OCI-LY7 (cell line): Measurements from ENCODE around the gene NR2F6. TPM values are rescaled to one million over a fixed set of nuclear protein-coding genes. Genes with fewer than 3 reads are reported as not detected.

Experiments
- BruUV-seq: library from RNA; stranded (reverse); fragments of 400-500 nt; replicated peaks from 2 replicates; lab custom pipeline; 2021; lab: Mats Ljungman, UMichigan
- CTCF ChIA-PET: fragments of 300-600 bp; sonication (Branson Sonifier 250); formaldehyde crosslinking; loops from one replicate; lab custom pipeline; 2022; ENCODE audit warnings: antibody characterized with exemption; ENCODE audit not compliant: unreplicated experiment; lab: Charles Lee
- POLR2A ChIA-PET: fragments of 300-600 bp; sonication (Branson Sonifier 250); formaldehyde crosslinking; loops from one replicate; lab custom pipeline; 2022; ENCODE audit warnings: antibody characterized with exemption; lab: Charles Lee
- DNase-seq: peaks from one replicate; pipeline ENCODE4 v3.0.0-alpha.2; 2015; ENCODE audit warnings: low spot score
- H2AFZ ChIP-seq: fragments of 200-600 bp; sonication (generic), shearing (Covaris generic); 2 replicates; pipeline ENCODE4 v1.6.1; 2014; ENCODE audit warnings: mild to moderate bottlenecking, antibody characterized with exemption, low read length, moderate library complexity
- H3K27ac ChIP-seq: fragments of 200-600 bp; sonication (generic); 2 replicates; pipeline ENCODE4 v1.5.1; 2014; ENCODE audit warnings: mixed run types, low read depth, mild to moderate bottlenecking, moderate library complexity, low read length, inconsistent platforms; ENCODE audit not compliant: poor library complexity, severe bottlenecking
- H3K36me3 ChIP-seq: fragments of 200-600 bp; sonication (generic); 2 replicates; pipeline ENCODE4 v1.6.1; 2014; ENCODE audit warnings: mild to moderate bottlenecking, antibody characterized with exemption, low read length, moderate library complexity, mixed read lengths; ENCODE audit not compliant: insufficient read depth
- H3K4me1 ChIP-seq: fragments of 200-600 bp; sonication (generic); 2 replicates; pipeline ENCODE4 v1.5.1; 2014; ENCODE audit warnings: mild to moderate bottlenecking, low read length; ENCODE audit not compliant: insufficient read depth, poor library complexity, severe bottlenecking
- H3K4me2 ChIP-seq: fragments of 200-600 bp; sonication (generic); 2 replicates; pipeline ENCODE4 v1.6.1; 2014; ENCODE audit warnings: mild to moderate bottlenecking, low read length
- H3K4me3 ChIP-seq: fragments of 200-600 bp; sonication (generic); 2 replicates; pipeline ENCODE4 v1.5.1; 2014; ENCODE audit warnings: mild to moderate bottlenecking, low read depth, low read length; ENCODE audit not compliant: poor library complexity, severe bottlenecking
- H3K79me2 ChIP-seq: fragments of 200-600 bp; sonication (generic); 2 replicates; pipeline ENCODE4 v1.6.1; 2016; ENCODE audit warnings: low read depth, mild to moderate bottlenecking, low read length, moderate library complexity, mixed read lengths; ENCODE audit not compliant: insufficient read depth
- H3K9me2 ChIP-seq: fragments of 200-600 bp; sonication (generic); 2 replicates; pipeline ENCODE4 v1.6.1; 2016; ENCODE audit warnings: mild to moderate bottlenecking, low read length, mixed read lengths; ENCODE audit not compliant: insufficient read depth
- H3K9me3 ChIP-seq: fragments of 200-600 bp; sonication (generic); 2 replicates; pipeline ENCODE4 v1.6.1; 2014; ENCODE audit warnings: mild to moderate bottlenecking, mixed run types, low read length, mixed read lengths
- H4K20me1 ChIP-seq: fragments of 200-600 bp; sonication (generic); 2 replicates; pipeline ENCODE4 v1.6.1; 2014; ENCODE audit warnings: mild to moderate bottlenecking, antibody characterized with exemption, low read length, moderate library complexity, mixed read lengths; ENCODE audit not compliant: insufficient read depth
- CTCF ChIP-seq: fragments of 200-600 bp; sonication (generic); conservative IDR thresholded peaks from 2 replicates; pipeline ENCODE4 v1.5.1; 2014; ENCODE audit warnings: mild to moderate bottlenecking, antibody characterized with exemption, low read length, moderate library complexity, mixed read lengths
- EZH2phosphoT487 ChIP-seq: fragments of 200-600 bp; sonication (generic); IDR thresholded peaks from 2 replicates; pipeline ENCODE4 v1.6.1; 2018; ENCODE audit warnings: low read depth, borderline replicate concordance, mild to moderate bottlenecking, mixed run types, antibody characterized with exemption, low read length, moderate library complexity, mixed read lengths
- intact Hi-C: fragments of 100-400 bp; cut with micrococcal nuclease; formaldehyde crosslinking; loops from one replicate; pipeline ENCODE4 v1.10.0; 2022; ENCODE audit not compliant: unreplicated experiment
- total RNA-seq, 2 experiments: library from RNA; depleted of rRNA in 1 of 2; stranded (reverse); fragments of >200 nt in 1 of 2; shearing (Covaris generic) in 1 of 2; gene quantifications; 2 replicates each; pipeline ENCODE4 v1.2.3, GENCODE V29; 2014 to 2022

NR2F6 gene
- total RNA-seq, 2 experiments from 2014 or later: 33.1 to 39.2 TPM

- ChIA-PET POLR2A (interaction anchor here (0.8 to 2.3 kb wide), 15 partner anchors 9 to 193 kb away, joined by 3 to 28 read pairs (median 5); partner anchors contain the start of genes ANKLE1, BST2, DDA1 and USE1), CTCF (interaction anchor here (0.7 to 1.2 kb wide), 3 partner anchors 13 to 15 kb away, joined by 3 to 4 read pairs (median 4); partner anchors contain the start of gene ANKLE1)
- TF ChIP-seq EZH2phosphoT487: no peak
- TF ChIP-seq CTCF: no peak
- peak overlapping the region; percentile 69 for H3K4me2 ChIP-seq
- H3K79me2 ChIP-seq: peaks cover 17% of the 10 kb centered on the region
- intact Hi-C loops: no loop called here
- H3K4me3 ChIP-seq: peak overlapping the region; percentile 61
- H3K9me2 ChIP-seq: no peaks in the 10 kb centered on the region
- H2AFZ ChIP-seq: peak overlapping the region; percentile 74; the same call in 1 of the 2 replicates
- no peak for DNase-seq
- peak overlapping the region; percentile 83 for H3K27ac ChIP-seq
- H3K36me3 ChIP-seq: peaks cover 20% of the 10 kb centered on the region
- no TSS peak for BruUV-seq
- H4K20me1 ChIP-seq: no peaks in the 10 kb centered on the region
- no peaks in the 10 kb centered on the region for H3K9me3 ChIP-seq
- peaks cover 46% of the 10 kb centered on the region for H3K4me1 ChIP-seq
Observed at GRCh38 chr19:17266589-17266974, 20.9 kb upstream of the NR2F6 start.

GRCh38 chr19:17266026-17266425 lies 20.3 kb upstream of the NR2F6 start:
- Histone ChIP-seq H3K79me2 (peaks cover 17% of the 10 kb centered on the region), H3K4me3 (peak overlapping the region; percentile 61), H3K4me1 (peaks cover 50% of the 10 kb centered on the region), H3K9me2 (no peaks in the 10 kb centered on the region), H3K36me3 (peaks cover 15% of the 10 kb centered on the region), H2AFZ (peak overlapping the region; percentile 74; the same call in 1 of the 2 replicates), H3K4me2 (peak overlapping the region; percentile 69), H3K9me3 (no peaks in the 10 kb centered on the region), H3K27ac (peak overlapping the region; percentile 83), H4K20me1 (no peaks in the 10 kb centered on the region)
- no TSS peak for BruUV-seq
- POLR2A ChIA-PET: interaction anchor here (1.2 to 2.3 kb wide), 8 partner anchors 8 to 139 kb away, joined by 3 to 28 read pairs (median 7); partner anchors contain the start of genes ANKLE1, BST2, DDA1 and USE1
- CTCF ChIA-PET: interaction anchor here (1.2 kb wide), 1 partner anchor 15 kb away, joined by 4 read pairs; no protein-coding TSS in a partner anchor
- DNase-seq: no peak
- no peak for TF ChIP-seq CTCF
- TF ChIP-seq EZH2phosphoT487: no peak
- intact Hi-C loops: no loop called here

GRCh38 chr19:17264641-17264979 lies 18.9 kb upstream of the NR2F6 start, which contains the start of gene USHBP1:
USHBP1 (minus strand) TSS chr19:17264745; CDS start chr19:17264299, 446 bp downstream.
- peak; percentile 72 for DNase-seq
- peak within 1 kb of the TSS; percentile 62 for H3K4me2 ChIP-seq
- H4K20me1 ChIP-seq: no peaks in the 10 kb centered on the region
- no peak for TF ChIP-seq EZH2phosphoT487
- TF ChIP-seq CTCF: no peak
- BruUV-seq: no TSS peak
- peak within 1 kb of the TSS; percentile 65; the same call in 1 of the 2 replicates for H2AFZ ChIP-seq
- POLR2A ChIA-PET: interaction anchor here (1.2 to 2.4 kb wide), 3 partner anchors 13 to 23 kb away, joined by 5 to 19 read pairs (median 7); partner anchors contain the start of gene ANKLE1
- peaks cover 56% of the 10 kb centered on the region for H3K4me1 ChIP-seq
- peaks cover 4% of the 10 kb centered on the region; the same call in 1 of the 2 replicates for H3K36me3 ChIP-seq
- peak within 1 kb of the TSS; percentile 21 for H3K4me3 ChIP-seq
- CTCF ChIA-PET: interaction anchor here (0.5 to 1.0 kb wide), 3 partner anchors 16 to 40 kb away, joined by 3 read pairs; no protein-coding TSS in a partner anchor
- intact Hi-C loops: no loop called here
- peak within 1 kb of the TSS; percentile 51 for H3K27ac ChIP-seq
- no peaks in the 10 kb centered on the region for H3K9me3 ChIP-seq
- peaks cover 17% of the 10 kb centered on the region for H3K79me2 ChIP-seq
- no peaks in the 10 kb centered on the region for H3K9me2 ChIP-seq
